ENCODE measurements around the gene CMTM8. TPM values are rescaled to one million over a fixed set of nuclear protein-coding genes. Genes with fewer than 3 reads are reported as not detected.

CMTM8 gene
- total RNA-seq, 2 donors from 2014 or later = 5.8 to 11.6 TPM

DNA sequence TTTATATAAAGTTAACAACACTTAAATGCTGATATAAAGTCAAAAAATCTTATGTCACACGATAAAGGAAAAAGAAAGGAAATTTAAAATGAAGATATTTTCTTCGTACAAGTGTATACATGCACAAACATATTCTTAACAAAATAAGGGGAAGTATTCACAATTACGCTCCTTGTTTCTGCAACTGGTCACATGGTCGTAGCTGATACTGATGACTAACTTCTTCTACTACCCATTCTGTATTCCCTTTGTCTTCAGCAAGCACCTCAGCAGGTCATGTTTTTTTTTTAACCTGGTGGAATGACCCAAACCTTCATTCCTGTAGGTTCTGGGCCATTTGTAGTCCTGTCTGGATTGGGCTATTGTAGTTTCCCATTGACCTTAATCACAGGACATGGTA is 30.0 kb upstream of the CMTM8 start:
- Mint-ChIP-seq H3K4me3 (no peak overlapping the region), H3K4me1 (peaks cover 6% of the 10 kb centered on the region), H3K27ac (no peak overlapping the region), H3K27me3 (ENCODE audit: insufficient read depth) (no peaks in the 10 kb centered on the region), H3K36me3 (ENCODE audit: low read depth) (no peaks in the 10 kb centered on the region), H3K9me3 (no peaks in the 10 kb centered on the region)
- WGBS, 2 experiments (ENCODE audit: insufficient coverage in 1 of 2, insufficient read length in 1 of 2) = 85 to 96% methylated on average over 2 to 4 of the region's 4 CpGs
- no peak for DNase-seq
- H3K36me3 ChIP-seq (ENCODE audit: control insufficient read depth, insufficient read depth, low read length) = no peaks in the 10 kb centered on the region
- H3K4me1 ChIP-seq (ENCODE audit: control insufficient read depth, insufficient read depth, low read length) = no peaks in the 10 kb centered on the region
- no peak overlapping the region for H3K27ac ChIP-seq (ENCODE audit: low read depth, low read length)
- TF ChIP-seq, protein P1, sequence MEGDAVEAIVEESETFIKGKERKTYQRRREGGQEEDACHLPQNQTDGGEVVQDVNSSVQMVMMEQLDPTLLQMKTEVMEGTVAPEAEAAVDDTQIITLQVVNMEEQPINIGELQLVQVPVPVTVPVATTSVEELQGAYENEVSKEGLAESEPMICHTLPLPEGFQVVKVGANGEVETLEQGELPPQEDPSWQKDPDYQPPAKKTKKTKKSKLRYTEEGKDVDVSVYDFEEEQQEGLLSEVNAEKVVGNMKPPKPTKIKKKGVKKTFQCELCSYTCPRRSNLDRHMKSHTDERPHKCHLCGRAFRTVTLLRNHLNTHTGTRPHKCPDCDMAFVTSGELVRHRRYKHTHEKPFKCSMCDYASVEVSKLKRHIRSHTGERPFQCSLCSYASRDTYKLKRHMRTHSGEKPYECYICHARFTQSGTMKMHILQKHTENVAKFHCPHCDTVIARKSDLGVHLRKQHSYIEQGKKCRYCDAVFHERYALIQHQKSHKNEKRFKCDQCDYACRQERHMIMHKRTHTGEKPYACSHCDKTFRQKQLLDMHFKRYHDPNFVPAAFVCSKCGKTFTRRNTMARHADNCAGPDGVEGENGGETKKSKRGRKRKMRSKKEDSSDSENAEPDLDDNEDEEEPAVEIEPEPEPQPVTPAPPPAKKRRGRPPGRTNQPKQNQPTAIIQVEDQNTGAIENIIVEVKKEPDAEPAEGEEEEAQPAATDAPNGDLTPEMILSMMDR (conservative IDR thresholded peaks at IDR 0.05) = no peak
- H3K9me3 ChIP-seq (ENCODE audit: control insufficient read depth, low read length) = no peaks in the 10 kb centered on the region
- H3K9ac ChIP-seq (ENCODE audit: extremely low read depth, low read length, poor library complexity, severe bottlenecking) = no peak overlapping the region
- H3K27me3 ChIP-seq (ENCODE audit: control insufficient read depth, insufficient read depth, low read length, poor library complexity, severe bottlenecking) = no peaks in the 10 kb centered on the region
- H3K4me3 ChIP-seq (ENCODE audit: low read length) = no peak overlapping the region

DNA sequence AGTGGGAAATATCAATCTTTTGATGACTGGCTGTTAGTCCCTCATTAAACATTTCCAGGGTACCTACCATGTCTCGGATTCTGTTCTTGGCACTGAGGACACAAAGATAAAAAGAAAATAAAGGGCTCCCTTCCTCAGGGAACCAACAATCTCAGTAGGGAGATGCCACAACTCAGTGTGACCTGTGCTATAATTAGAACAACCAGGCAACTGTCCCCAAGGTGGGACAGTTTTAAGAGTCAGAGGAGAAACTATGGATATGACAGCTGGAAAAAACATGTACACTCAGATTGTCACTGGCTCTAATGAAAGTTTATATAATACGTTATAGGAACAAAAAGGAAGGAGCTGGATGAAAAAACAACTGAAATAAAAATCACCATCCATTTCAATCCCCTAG is 23.3 kb upstream of the CMTM8 start:
- TF ChIP-seq, protein P1 (conservative IDR thresholded peaks at IDR 0.05) = no peak

DNA sequence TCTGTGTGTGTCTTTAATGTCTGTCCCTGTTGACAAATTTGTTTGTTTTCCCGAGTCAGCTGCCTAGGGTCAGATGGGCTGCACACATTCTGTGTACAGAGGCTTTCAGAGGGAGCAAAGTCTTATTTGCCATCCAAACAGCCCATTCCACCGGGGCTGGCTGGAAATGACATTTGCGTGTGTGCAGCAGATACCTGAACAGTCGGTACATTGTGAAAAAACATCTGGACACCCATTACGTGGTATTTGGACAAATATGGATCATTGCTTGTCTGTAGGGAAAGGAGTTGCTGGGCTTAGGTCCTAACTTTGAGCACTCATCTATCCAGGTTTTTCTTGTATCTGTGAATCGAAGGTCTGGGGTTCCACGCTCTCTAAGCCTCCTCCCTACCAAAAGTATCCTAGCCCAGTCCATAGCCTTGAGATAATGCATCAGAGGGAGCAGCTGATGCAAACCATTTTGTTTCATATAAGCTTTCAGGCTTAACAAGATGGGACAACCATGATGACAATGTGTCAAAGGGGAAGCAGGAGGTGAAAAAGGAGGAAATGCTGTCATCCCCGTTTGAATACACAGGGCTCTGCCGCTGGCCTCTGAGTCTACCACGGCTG is 22.2 kb upstream of the CMTM8 start:
- Mint-ChIP-seq H3K36me3 (ENCODE audit: low read depth) (no peaks in the 10 kb centered on the region), H3K9me3 (no peaks in the 10 kb centered on the region), H3K4me1 (no peaks in the 10 kb centered on the region), H3K27ac (no peak overlapping the region), H3K4me3 (no peak overlapping the region), H3K27me3 (ENCODE audit: insufficient read depth) (no peaks in the 10 kb centered on the region)
- Histone ChIP-seq H3K9me3 (ENCODE audit: control insufficient read depth, low read length) (peaks cover 4% of the 10 kb centered on the region), H3K9ac (ENCODE audit: extremely low read depth, low read length, poor library complexity, severe bottlenecking) (no peak overlapping the region), H3K27ac (ENCODE audit: low read depth, low read length) (no peak overlapping the region), H3K27me3 (ENCODE audit: control insufficient read depth, insufficient read depth, low read length, poor library complexity, severe bottlenecking) (no peaks in the 10 kb centered on the region), H3K4me3 (ENCODE audit: low read length) (no peak overlapping the region), H3K4me1 (ENCODE audit: control insufficient read depth, insufficient read depth, low read length) (no peaks in the 10 kb centered on the region), H3K36me3 (ENCODE audit: control insufficient read depth, insufficient read depth, low read length) (no peaks in the 10 kb centered on the region)
- no peak for DNase-seq
- TF ChIP-seq, protein P1 (conservative IDR thresholded peaks at IDR 0.05) = no peak
- 65 to 75% methylated on average over 6 to 10 of the region's 10 CpGs for WGBS, 2 experiments (ENCODE audit: insufficient coverage in 1 of 2, insufficient read length in 1 of 2)

More for the DNA sequence above, 23.3 kb upstream of the CMTM8 start:
- Mint-ChIP-seq H3K36me3 (ENCODE audit: low read depth) (no peaks in the 10 kb centered on the region), H3K4me1 (no peaks in the 10 kb centered on the region), H3K27ac (no peak overlapping the region), H3K4me3 (no peak overlapping the region), H3K9me3 (no peaks in the 10 kb centered on the region), H3K27me3 (ENCODE audit: insufficient read depth) (no peaks in the 10 kb centered on the region)
- no peak for DNase-seq
- Histone ChIP-seq H3K4me1 (ENCODE audit: control insufficient read depth, insufficient read depth, low read length) (no peaks in the 10 kb centered on the region), H3K36me3 (ENCODE audit: control insufficient read depth, insufficient read depth, low read length) (no peaks in the 10 kb centered on the region), H3K27ac (ENCODE audit: low read depth, low read length) (no peak overlapping the region), H3K4me3 (ENCODE audit: low read length) (no peak overlapping the region), H3K9me3 (ENCODE audit: control insufficient read depth, low read length) (peaks cover 4% of the 10 kb centered on the region), H3K27me3 (ENCODE audit: control insufficient read depth, insufficient read depth, low read length, poor library complexity, severe bottlenecking) (no peaks in the 10 kb centered on the region), H3K9ac (ENCODE audit: extremely low read depth, low read length, poor library complexity, severe bottlenecking) (no peak overlapping the region)
- WGBS, 2 experiments (ENCODE audit: insufficient coverage in 1 of 2, insufficient read length in 1 of 2) = 100% methylated on average over 2 of the region's 2 CpGs; no CpG with 5 or more reads in 1 of the 2 experiments
